Measurements from ENCODE around the gene PRR14L. TPM values are rescaled to one million over a fixed set of nuclear protein-coding genes. Genes with fewer than 3 reads are reported as not detected.
"Not testable (repeated sequence)": the region's sequence is repeated elsewhere in the genome, so short reads cannot be mapped to it uniquely, and the experiment has no call there.

Gene PRR14L
- polyA plus RNA-seq, 3 donors: 13.2 to 41.4 (median 14.6) TPM

- no peaks in the 10 kb centered on the region for H3K9me3 ChIP-seq (replicated peaks in 1 of 2; ENCODE audit: control insufficient read depth in 1 of 2, insufficient read depth in 1 of 2, low read length in 2 of 2)
- H2AFZ ChIP-seq (ENCODE audit: insufficient read depth, low read depth, low read length, poor library complexity, severe bottlenecking): no peak overlapping the region
- H3K27me3 ChIP-seq (ENCODE audit: control insufficient read depth in 2 of 2, insufficient read depth in 2 of 2, low read length in 2 of 2): no peaks in the 10 kb centered on the region
- peaks cover 0 to 3% (median 1%) of the 10 kb centered on the region in 7 donors for H3K9me3 Mint-ChIP-seq
- H3K36me3 ChIP-seq (replicated peaks in 1 of 2; ENCODE audit: control insufficient read depth in 1 of 2, insufficient read depth in 2 of 2, low read length in 2 of 2): peaks cover 11 to 19% of the 10 kb centered on the region in 2 donors
- no peak overlapping the region for H3K4me3 ChIP-seq (replicated peaks in 1 of 3; ENCODE audit: low read depth in 2 of 3, low read length in 3 of 3)
- no peaks in the 10 kb centered on the region for H3K79me2 ChIP-seq (ENCODE audit: insufficient read depth, low read length)
- intact Hi-C loops (cut with micrococcal nuclease): loop anchor here (5.0 kb wide), 1 partner anchor 74 kb away; the partner anchor contains the start of genes DEPDC5 (in 2 of the 2) and PRR14L (in 2 of the 2)
- no peak overlapping the region for H3K9ac ChIP-seq (ENCODE audit: insufficient read depth, low read length, poor library complexity, severe bottlenecking)
- peak overlapping the region in 1 of 2 donors; percentile 50 for H3K4me3 Mint-ChIP-seq
- peaks cover 27 to 30% of the 10 kb centered on the region in 2 donors for H3K4me1 ChIP-seq (ENCODE audit: control insufficient read depth in 1 of 2, insufficient read depth in 2 of 2, low read length in 2 of 2)
- peaks cover 29% of the 10 kb centered on the region for H3K4me1 Mint-ChIP-seq
- no peak for TF ChIP-seq CTCF (IDR thresholded peaks at IDR 0.05)
- H3K36me3 Mint-ChIP-seq: peaks cover 14 to 22% of the 10 kb centered on the region in 2 donors
- no peaks in the 10 kb centered on the region for H4K20me1 ChIP-seq (ENCODE audit: insufficient read depth, low read length)
- no peak for DNase-seq
- no peak overlapping the region for H3K4me2 ChIP-seq (replicated peaks; ENCODE audit: extremely low read depth, low read length, poor library complexity, severe bottlenecking)
- WGBS (ENCODE audit: insufficient coverage): 98% methylated on average over 7 of the region's 7 CpGs
- no peak overlapping the region for H3K27ac ChIP-seq (ENCODE audit: low read depth in 1 of 2, low read length in 2 of 2)
- no peaks in the 10 kb centered on the region for H3K27me3 Mint-ChIP-seq (ENCODE audit: low read depth in 3 of 3)
- H3K27ac Mint-ChIP-seq: peak overlapping the region in 2 of 7 donors; percentile 28 to 80
Observed at GRCh38 chr22:31678748-31679147, 71.2 kb downstream of the PRR14L start.

GRCh38 chr22:31676700-31677099 is 73.2 kb downstream of the PRR14L start:
- peak overlapping the region; percentile 67 for H3K9ac ChIP-seq (ENCODE audit: insufficient read depth, low read length, poor library complexity, severe bottlenecking)
- Mint-ChIP-seq H3K27ac (peak overlapping the region; percentile 86 to 93 (median 92)), H3K9me3 (peaks cover 3 to 10% (median 6%) of the 10 kb centered on the region in 7 donors), H3K4me3 (peak overlapping the region; percentile 79 to 94), H3K36me3 (peaks cover 0 to 4% of the 10 kb centered on the region in 2 donors), H3K4me1 (peaks cover 39% of the 10 kb centered on the region), H3K27me3 (ENCODE audit: low read depth in 3 of 3) (no peaks in the 10 kb centered on the region)
- H3K4me1 ChIP-seq (ENCODE audit: control insufficient read depth in 1 of 2, insufficient read depth in 2 of 2, low read length in 2 of 2): peaks cover 33 to 37% of the 10 kb centered on the region in 2 donors
- H4K20me1 ChIP-seq (ENCODE audit: insufficient read depth, low read length): no peaks in the 10 kb centered on the region
- peak overlapping the region; percentile 46 to 78 (median 74) for H3K4me3 ChIP-seq (replicated peaks in 1 of 3; ENCODE audit: low read depth in 2 of 3, low read length in 3 of 3)
- peak; percentile 94 to 97 (median 96) for DNase-seq
- H3K79me2 ChIP-seq (ENCODE audit: insufficient read depth, low read length): no peaks in the 10 kb centered on the region
- H3K9me3 ChIP-seq (replicated peaks in 1 of 2; ENCODE audit: control insufficient read depth in 1 of 2, insufficient read depth in 1 of 2, low read length in 2 of 2): peaks cover 0 to 6% of the 10 kb centered on the region in 2 donors
- H3K27ac ChIP-seq (ENCODE audit: low read depth in 1 of 2, low read length in 2 of 2): peak overlapping the region; percentile 46 to 89
- peak overlapping the region; percentile 85 for H3K4me2 ChIP-seq (replicated peaks; ENCODE audit: extremely low read depth, low read length, poor library complexity, severe bottlenecking)
- WGBS (ENCODE audit: insufficient coverage): 5% methylated on average over 25 of the region's 25 CpGs
- no peak for TF ChIP-seq CTCF (IDR thresholded peaks at IDR 0.05)
- intact Hi-C loops (cut with micrococcal nuclease): loop anchor here (2.0 to 5.0 kb wide), 2 partner anchors 14 to 76 kb away; partner anchors contain the start of genes DEPDC5 (in 2 of the 2), PRR14L (in 2 of the 2) and PISD (in 1 of the 2)
- H3K27me3 ChIP-seq (ENCODE audit: control insufficient read depth in 2 of 2, insufficient read depth in 2 of 2, low read length in 2 of 2): no peaks in the 10 kb centered on the region
- H2AFZ ChIP-seq (ENCODE audit: insufficient read depth, low read depth, low read length, poor library complexity, severe bottlenecking): peak overlapping the region; percentile 90
- no peaks in the 10 kb centered on the region for H3K36me3 ChIP-seq (replicated peaks in 1 of 2; ENCODE audit: control insufficient read depth in 1 of 2, insufficient read depth in 2 of 2, low read length in 2 of 2)

DNA sequence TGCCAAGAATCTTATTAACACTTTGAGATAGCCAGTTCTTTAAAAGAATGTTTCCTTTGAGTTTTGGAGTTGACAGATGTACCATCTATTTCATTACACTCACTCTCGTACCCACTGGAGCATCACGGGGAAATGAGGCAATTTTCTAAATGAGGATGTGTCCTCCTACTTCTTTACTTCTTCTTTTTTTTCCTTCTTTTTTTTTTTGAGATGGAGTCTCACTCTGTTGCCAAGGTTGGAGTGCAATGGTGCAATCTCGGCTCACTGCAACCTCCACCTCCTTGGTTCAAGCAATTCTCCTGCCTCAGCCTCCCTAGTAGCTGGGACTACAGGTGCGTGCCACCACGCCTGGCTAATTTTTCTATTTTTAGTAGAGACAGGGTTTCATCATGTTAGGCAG is 75.7 kb downstream of the PRR14L start:
- peak; percentile 65 to 78 (median 76) for DNase-seq
- H3K27ac Mint-ChIP-seq: peak overlapping the region; percentile 77 to 92 (median 87)
- peak overlapping the region in 1 of 2 donors; percentile 55 for H3K4me3 Mint-ChIP-seq
- intact Hi-C loops (cut with micrococcal nuclease); H3K9me3 ChIP-seq (replicated peaks in 1 of 2; ENCODE audit: control insufficient read depth in 1 of 2, insufficient read depth in 1 of 2, low read length in 2 of 2); H2AFZ ChIP-seq (ENCODE audit: insufficient read depth, low read depth, low read length, poor library complexity, severe bottlenecking); H3K4me3 ChIP-seq (replicated peaks in 1 of 3; ENCODE audit: low read depth in 2 of 3, low read length in 3 of 3); H3K36me3 Mint-ChIP-seq; H3K36me3 ChIP-seq (replicated peaks in 1 of 2; ENCODE audit: control insufficient read depth in 1 of 2, insufficient read depth in 2 of 2, low read length in 2 of 2); H3K79me2 ChIP-seq (ENCODE audit: insufficient read depth, low read length); H3K27me3 ChIP-seq (ENCODE audit: control insufficient read depth in 2 of 2, insufficient read depth in 2 of 2, low read length in 2 of 2); H3K4me2 ChIP-seq (replicated peaks; ENCODE audit: extremely low read depth, low read length, poor library complexity, severe bottlenecking); H3K9ac ChIP-seq (ENCODE audit: insufficient read depth, low read length, poor library complexity, severe bottlenecking); H4K20me1 ChIP-seq (ENCODE audit: insufficient read depth, low read length); H3K27me3 Mint-ChIP-seq (ENCODE audit: low read depth in 3 of 3): not testable (repeated sequence)
- H3K27ac ChIP-seq (ENCODE audit: low read depth in 1 of 2, low read length in 2 of 2): peak overlapping the region; percentile 11 to 71
- WGBS (ENCODE audit: insufficient coverage): no CpG with 5 or more reads among the region's 5 CpGs
- H3K4me1 ChIP-seq (ENCODE audit: control insufficient read depth in 1 of 2, insufficient read depth in 2 of 2, low read length in 2 of 2): peaks cover 36 to 38% of the 10 kb centered on the region in 2 donors
- peaks cover 3 to 10% (median 6%) of the 10 kb centered on the region in 7 donors for H3K9me3 Mint-ChIP-seq
- H3K4me1 Mint-ChIP-seq: peaks cover 39% of the 10 kb centered on the region

All from CD14-positive monocyte (primary cell).